ENCODE data around the gene SCP2D1.

GRCh38 chr20:18845017-18845416 lies 31.4 kb downstream of the SCP2D1 start:
- no peak for TF ChIP-seq CTCF (conservative IDR thresholded peaks at IDR 0.05; ENCODE audit: low read depth, low read length)
- no peak for TF ChIP-seq EZH2phosphoT487 (IDR thresholded peaks at IDR 0.05; ENCODE audit: borderline replicate concordance, low read length)

Measured in PC-3 (cell line).